Measurements from ENCODE around the gene PNKP.

PNKP gene

DNA sequence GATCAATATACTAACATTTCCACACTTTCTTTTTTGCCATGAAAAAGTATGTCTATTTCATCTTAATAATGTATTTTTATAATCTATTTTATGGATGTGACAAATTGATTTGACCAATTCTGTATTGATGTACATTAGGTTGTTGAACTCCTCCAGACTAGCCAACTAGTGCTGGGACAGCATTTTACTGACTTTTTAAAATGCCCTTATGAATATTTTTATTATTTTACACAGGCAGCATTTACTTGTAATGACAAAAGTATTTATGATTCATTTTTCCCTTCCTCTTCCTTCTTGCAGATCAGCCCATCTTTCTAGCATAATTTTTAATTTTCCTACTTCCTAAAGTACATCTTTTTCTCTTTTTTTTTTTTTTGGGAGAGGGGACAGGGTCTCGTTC, 53.4 kb downstream of the PNKP start:
- no peak for DNase-seq

DNA sequence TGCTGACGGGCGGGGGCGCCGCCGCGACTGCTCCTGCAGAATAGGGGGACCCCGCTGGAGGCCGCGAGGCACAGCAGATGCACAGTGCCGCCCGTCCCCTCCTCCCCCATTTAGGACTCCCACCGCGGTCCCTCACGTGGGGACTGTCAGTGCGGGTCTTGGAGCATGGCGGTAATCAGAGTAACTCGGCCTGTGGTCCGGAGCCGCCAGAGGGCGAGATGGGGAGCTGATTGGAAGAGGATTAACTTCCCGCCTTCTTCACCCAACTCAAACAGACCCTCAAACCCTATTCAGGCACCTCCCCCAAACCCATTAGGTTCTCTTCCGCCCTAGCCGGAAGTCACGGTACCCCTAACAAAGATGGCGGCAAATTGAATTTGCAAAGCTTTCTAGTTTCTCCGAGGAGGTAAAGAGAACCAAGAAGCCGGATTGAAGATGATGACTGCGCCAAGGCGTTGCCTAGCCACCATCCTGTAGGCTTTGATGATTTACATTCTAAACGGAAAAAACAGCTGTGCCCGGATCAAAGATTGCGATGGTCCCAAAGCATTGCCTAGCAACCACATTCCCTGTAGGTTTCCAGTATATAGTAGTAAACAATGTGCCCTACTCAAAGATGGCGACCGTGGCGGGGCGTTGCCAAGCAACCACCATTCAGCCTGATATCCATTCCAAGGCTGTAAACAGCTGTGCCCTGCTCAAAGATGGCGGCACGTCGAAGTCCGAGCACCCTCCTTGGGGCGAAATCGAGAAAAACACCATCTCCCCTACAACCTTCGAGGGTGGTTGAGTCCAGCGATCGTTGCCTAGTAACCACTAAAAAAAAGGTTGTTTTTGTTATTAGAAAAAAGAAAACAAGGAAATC, 54.1 kb downstream of the PNKP start, which contains the start of gene FUZ:
Gene FUZ, minus strand, starts transcription at position 296 of the 865 bp plus-strand sequence. Its CDS starts 186 bp downstream, at position 110.
- peak; percentile 99 for DNase-seq

DNA sequence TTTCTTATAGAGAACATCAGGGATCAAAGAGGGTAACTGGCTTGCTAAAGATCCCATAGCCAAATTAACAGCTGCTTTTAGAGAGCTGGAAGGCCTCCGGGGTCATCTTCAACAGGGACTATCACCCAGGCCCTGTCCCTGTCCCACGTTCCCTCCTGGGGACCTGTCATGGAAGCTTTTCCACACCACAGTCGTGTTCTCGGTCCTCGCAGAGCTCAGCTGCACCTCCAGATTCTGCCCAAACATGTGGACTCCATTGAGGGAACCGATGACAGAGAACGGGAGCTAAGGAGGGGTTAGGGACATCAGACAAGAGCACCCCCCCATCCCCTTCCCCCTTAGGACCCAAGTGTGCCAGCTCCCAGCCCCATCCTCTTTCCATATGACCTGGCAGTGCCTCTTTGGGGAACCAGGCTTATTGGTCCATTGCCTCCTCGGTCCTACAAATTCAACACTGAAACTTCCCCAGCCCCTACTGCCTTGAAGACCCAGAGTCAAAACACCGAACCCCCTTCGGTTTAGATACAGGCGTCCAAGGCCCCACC, 54.9 kb downstream of the PNKP start:
- no peak for DNase-seq

DNA sequence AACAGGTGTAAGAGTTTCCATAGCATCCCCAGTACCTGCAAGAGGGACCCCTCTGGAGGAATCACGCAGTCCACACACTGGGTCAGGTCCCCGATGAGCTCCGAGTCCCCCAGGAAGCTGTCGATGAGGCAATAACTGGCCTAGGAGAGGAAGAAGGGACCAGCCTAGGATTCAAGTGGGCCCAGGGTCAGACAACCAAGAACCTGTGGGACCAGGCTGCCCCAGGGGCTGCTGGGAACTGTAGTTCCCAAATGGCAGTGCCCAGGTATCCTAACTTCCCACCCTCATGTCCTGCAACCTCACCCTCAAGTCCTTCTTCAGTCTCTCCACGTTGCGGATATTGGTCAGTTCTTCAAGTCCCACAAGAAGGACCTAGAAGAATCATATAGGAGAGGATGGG, 56.0 kb downstream of the PNKP start:
- no peak for DNase-seq
